Embryonic facial prominence (tissue), 1 donor: Measurements from ENCODE around the gene NCAM2.

Experiments
- DNase-seq: peaks from one replicate; pipeline ENCODE4 v3.0.0-alpha.2; 2016; ENCODE audit errors: extremely low spot score

NCAM2 gene

GRCh38 chr21:21213297-21213696, 215.1 kb downstream of the NCAM2 start:
- DNase-seq: no peak

GRCh38 chr21:21216047-21216446, 217.8 kb downstream of the NCAM2 start:
- DNase-seq: no peak

- DNase-seq: no peak
Measured at GRCh38 chr21:21226472-21226871, 228.3 kb downstream of the NCAM2 start.

- DNase-seq: peak; percentile 13
Measured at GRCh38 chr21:21230672-21231071, 232.5 kb downstream of the NCAM2 start.

GRCh38 chr21:21231913-21232312, 233.7 kb downstream of the NCAM2 start:
- no peak for DNase-seq

- peak; percentile 29 for DNase-seq
Measured at GRCh38 chr21:21232320-21232719, 234.1 kb downstream of the NCAM2 start.

- no peak for DNase-seq
Measured at GRCh38 chr21:21233051-21233450, 234.8 kb downstream of the NCAM2 start.

GRCh38 chr21:21236996-21237395, 238.8 kb downstream of the NCAM2 start:
- no peak for DNase-seq

GRCh38 chr21:21238629-21239400, 240.6 kb downstream of the NCAM2 start:
- DNase-seq: no peak

GRCh38 chr21:21241391-21241790, 243.2 kb downstream of the NCAM2 start:
- no peak for DNase-seq

GRCh38 chr21:21246007-21246406, 247.8 kb downstream of the NCAM2 start:
- DNase-seq: no peak

- no peak for DNase-seq
Measured at GRCh38 chr21:21247424-21247823, 249.2 kb downstream of the NCAM2 start.

GRCh38 chr21:21262048-21262447, 263.8 kb downstream of the NCAM2 start:
- no peak for DNase-seq

- no peak for DNase-seq
Measured at GRCh38 chr21:21268061-21268471, 269.9 kb downstream of the NCAM2 start.

- no peak for DNase-seq
Measured at GRCh38 chr21:21268885-21269284, 270.7 kb downstream of the NCAM2 start.

- no peak for DNase-seq
Measured at GRCh38 chr21:21279193-21279901, 281.1 kb downstream of the NCAM2 start.

- DNase-seq: no peak
Measured at GRCh38 chr21:21283810-21284209, 285.6 kb downstream of the NCAM2 start.

GRCh38 chr21:21286170-21286798, 288.1 kb downstream of the NCAM2 start:
- no peak for DNase-seq

GRCh38 chr21:21290751-21291150, 292.5 kb downstream of the NCAM2 start:
- no peak for DNase-seq

- no peak for DNase-seq
Measured at GRCh38 chr21:21291883-21292569, 293.8 kb downstream of the NCAM2 start.

GRCh38 chr21:21295303-21295702, 297.1 kb downstream of the NCAM2 start:
- DNase-seq: no peak

- no peak for DNase-seq
Measured at GRCh38 chr21:21297211-21297610, 299.0 kb downstream of the NCAM2 start.
